GM19452 (cell line): ENCODE measurements around the gene ARHGAP32.
"Not testable (repeated sequence)": the region's sequence is repeated elsewhere in the genome, so short reads cannot be mapped to it uniquely, and the experiment has no call there.

Experiments
- ATAC-seq: cut with Tn5 transposase; IDR thresholded peaks from one replicate; pipeline ENCODE4 v1.9.1; 2021; ENCODE audit not compliant: unreplicated experiment

Gene ARHGAP32

DNA sequence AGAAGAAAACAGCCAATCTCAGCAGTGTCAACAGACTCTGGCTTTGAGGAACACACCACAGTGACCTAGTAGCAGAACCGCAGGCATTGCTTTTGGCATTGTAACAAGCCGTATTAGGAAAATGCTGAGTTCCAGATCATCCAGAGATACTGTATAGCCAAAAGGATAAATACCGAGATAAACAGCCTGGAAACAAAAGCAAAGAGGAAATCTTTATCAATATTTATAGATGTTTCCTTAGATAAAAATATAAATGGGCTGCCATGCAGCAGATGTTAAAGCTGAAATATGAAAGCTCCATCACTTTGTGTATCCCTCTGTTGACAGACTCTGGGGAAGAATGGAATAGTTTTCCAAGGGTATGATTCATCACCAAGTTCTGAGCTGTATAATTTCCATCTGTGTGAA is 150.5 kb downstream of the ARHGAP32 start:
- ATAC-seq: no peak

DNA sequence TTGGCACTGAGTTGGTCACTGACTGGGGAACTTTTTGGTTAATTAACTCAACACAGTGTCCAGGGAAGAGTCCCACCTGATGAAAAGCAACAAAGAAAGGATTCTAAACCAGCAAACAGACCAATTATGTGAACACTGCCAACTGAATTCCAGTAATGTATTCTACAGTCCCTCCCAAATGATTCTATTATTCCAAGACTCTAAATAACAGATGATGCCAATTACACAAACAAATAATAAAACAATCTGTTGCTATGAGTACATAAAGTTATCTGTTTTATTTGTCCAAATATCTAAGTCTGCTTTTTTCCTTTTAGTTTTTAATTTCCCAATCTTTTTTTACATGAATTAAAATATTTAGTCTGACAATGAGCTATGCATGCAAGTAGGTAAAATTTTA is 151.2 kb downstream of the ARHGAP32 start:
- ATAC-seq: no peak

GRCh38 chr11:129035244-129035643 is 156.9 kb downstream of the ARHGAP32 start:
- no peak for ATAC-seq

DNA sequence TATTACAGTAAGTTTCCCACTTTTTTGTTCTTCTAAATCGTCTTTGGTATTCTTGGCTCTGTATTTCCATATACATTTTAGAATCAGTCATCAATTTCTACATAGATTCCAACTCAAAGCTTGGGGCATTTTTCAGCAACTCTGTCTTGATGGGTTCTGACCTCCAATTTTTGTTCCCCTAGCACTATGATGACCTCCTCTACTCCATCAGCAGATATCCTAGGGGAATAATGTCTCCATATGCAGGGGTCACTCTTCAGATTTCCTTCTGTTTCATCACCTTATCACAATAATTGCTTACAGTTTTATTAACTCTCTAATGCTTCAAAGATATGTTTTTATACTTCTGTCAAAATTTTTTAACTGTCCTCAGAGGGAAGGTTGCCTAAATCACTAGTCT is 158.1 kb downstream of the ARHGAP32 start:
- no peak for ATAC-seq

DNA sequence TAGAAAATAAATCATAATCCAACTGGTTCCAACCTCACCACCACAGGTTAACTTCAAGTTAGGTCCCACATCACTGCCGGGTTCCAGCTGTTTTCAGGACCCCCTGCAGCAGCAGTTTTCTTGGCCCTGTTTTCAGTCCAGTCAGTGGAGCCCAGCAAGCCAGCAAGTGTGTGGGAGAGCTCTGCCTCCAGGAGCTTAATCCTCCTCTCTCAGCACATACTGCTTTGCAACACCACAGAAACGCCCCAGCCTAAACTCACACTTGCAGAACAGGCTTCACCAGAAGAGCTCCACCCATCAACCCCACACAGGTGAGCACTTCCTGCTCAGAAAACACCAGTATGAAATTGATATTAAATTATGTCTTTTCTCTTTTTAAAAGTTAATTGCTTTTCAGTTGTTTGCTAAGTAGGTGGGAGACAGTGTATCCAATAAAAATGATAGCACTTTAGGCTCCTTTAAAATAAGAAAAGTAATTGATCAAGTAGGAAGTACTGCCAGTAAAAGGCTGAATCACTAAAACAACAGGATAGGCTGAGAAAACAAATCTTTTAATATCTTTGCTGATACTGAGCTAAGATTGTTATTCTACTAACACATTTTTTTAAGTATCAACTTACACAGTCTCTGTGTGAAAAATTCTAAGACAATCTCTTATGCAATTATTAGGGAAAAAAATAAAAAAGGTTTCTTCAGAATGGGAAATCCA is 168.0 kb downstream of the ARHGAP32 start:
- no peak for ATAC-seq

DNA sequence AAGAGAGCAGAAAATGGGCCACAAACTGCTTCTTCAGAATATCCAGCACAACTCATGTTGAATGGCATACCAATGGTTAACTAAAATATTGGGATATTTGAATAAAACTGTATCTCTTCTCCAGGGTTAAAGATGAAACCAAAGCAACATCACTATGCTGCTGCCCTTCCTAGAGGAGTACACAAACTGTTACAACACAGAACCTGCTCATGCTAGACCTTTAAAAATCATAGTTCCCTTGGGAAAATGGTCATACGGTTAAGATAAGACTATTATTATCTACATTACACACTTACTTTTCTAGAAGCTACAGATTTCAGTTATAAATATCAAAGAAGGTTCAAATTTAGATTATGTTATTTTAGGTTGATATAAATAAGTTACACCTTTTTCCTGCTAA is 170.8 kb downstream of the ARHGAP32 start:
- ATAC-seq: no peak

DNA sequence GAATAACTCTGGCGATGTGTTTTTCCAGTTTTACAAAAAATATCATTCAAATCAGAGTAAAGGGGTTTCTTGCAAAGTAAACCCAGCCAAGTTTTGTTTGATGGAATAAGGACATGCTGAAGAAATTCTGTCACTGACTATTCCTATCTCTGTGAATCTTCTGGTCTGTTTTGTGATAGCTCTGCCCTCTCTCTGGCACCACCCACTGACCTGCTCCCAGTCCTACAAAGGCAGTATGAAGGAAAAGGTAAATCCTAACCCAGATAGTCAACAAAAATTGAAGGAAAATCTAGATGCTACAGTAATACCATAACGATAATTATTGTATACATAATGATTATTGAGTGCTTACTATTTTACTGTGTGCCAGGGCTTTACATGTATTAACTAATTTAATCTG is 173.1 kb downstream of the ARHGAP32 start:
- no peak for ATAC-seq

GRCh38 chr11:129018126-129018525 is 174.0 kb downstream of the ARHGAP32 start:
- no peak for ATAC-seq

DNA sequence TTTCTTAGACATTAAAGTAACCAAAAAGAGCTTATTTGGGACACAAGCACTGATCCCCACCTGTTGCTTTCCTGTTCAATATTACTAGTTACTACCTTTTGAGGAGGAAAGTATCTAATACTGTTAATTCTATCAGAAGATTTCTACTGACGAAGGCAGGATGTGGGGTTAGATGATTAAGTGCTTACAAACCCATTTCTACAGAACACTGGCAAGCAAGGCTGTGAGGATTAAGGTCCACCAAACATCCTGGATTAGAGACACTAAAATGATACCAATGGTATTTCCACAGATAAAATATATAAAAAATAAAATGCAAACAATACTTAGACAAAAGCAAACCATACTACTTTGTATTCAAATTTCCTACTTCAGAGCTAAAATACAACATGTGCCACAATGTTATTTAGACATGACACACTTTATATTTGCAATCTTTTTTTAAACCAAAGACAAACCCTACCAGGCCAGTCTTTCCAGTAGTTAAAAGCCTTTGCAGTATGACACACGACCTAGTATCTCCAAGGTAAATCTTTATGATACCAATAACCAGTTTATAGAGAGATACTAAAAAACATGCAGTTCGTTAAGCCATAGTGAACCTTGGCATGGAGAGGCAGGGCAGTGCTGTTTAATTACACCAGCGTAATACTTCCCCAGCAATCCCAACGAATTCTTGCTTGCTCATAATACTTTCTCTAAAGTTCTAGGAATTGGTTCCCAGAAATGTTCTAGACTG is 178.2 kb downstream of the ARHGAP32 start:
- no peak for ATAC-seq

GRCh38 chr11:129012880-129013279 is 179.2 kb downstream of the ARHGAP32 start:
- no peak for ATAC-seq

DNA sequence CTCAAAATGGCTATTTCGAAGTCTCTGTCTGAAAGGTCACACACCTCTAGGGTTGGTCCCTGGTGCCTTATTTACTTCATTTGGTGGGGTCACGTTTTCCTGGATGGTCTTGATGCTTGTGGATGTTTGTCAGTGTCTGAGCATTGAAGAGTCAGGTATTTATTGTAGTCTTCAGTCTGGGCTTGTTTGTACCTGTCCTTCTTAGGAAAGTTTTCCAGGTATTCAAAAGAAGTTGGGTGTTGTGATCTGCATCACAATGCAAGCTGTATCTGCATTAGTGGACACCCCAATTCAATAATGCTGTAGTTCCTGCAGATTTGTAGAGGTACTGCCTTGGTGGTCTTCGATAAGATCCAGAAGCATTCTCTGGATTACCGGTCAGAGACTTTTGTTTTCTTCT is 186.0 kb downstream of the ARHGAP32 start:
- ATAC-seq: no peak

DNA sequence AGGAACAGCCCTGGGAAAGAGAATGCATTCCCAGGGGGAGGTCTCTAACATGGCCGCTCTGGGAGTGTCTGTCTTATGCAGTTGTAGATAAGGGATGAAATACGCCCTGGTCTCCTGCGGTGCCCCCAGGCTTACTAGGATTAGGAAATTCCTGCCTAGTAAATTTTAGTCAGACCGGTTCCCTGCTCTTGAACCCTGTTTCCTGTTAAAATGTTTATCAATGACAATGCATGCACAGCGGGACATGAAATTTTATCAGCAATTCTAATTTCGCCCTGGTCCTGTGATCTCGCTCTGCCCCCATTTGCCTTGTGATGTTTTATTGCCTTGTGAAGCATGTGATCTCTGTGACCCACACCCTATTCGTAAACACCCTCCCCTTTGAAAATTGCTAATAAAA is 193.0 kb downstream of the ARHGAP32 start:
- ATAC-seq: not testable (repeated sequence)

GRCh38 chr11:128988242-128988970 is 203.7 kb downstream of the ARHGAP32 start:
- no peak for ATAC-seq

DNA sequence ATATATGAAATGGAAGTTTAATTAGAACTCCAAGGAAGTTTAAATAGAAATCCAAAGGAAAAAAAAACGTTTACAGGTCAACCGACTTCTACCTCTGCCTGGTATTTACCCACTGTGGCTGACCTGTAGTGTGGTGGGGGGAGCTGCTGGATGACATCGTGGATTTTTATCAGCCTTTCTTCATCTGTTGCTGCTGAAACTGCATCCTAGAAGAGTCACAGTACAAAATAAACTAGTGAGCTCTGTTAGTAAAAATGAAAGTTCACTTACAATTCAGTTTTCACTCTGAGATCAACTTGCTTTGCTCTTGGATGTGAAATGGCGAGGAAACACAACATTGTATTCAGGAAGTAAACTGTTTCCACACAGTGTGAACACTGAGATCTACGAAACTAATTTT is 206.2 kb downstream of the ARHGAP32 start:
- ATAC-seq: no peak

DNA sequence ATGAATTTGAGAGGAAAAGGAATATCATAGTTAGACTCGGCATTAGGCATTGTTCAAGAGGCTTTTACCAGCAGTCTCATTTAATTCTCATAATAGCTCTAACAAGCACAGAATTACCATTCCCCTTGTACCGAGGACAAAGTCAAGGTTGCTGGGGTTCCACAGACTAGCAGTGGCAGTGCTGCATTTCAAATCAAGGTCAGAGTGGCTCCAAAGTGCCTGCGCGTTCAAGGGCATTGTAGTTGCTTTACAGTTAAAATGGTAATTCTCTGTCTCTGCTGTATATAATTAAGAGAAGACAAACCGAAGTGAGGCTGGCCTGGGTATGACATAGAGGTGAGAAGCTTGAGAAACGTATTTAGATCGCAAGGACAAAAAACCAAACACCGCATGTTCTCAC is 209.1 kb downstream of the ARHGAP32 start:
- ATAC-seq: no peak

- ATAC-seq: no peak
Observed at GRCh38 chr11:128981254-128981653, 210.9 kb downstream of the ARHGAP32 start.

DNA sequence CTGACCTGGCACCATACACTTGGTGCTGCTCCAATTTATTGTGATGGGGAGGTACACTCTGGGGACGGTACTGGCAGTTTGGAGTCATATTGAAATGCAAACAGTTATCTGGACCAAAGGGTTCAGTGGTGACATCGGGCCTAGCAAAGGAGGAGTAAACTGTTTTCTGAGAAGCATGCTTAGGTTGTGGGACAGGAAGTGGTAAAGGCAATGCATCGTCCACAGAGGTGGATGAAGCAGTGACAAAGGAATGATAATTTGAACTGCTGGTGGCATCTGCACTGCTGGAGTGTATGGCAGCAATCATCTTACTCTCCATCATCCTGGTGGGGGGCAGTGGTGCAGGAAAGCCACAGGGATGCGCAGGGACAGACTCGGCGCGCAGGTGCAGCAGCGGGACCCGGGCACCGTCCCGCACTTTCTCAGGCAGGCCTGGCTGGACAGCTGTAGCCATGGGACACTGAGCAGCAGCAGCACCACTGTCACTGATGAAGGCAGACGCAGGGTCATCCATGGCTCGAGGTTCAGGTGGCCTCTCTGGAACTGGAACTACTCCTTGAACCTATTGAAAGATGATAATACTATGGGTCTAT is 221.4 kb downstream of the ARHGAP32 start:
- ATAC-seq: no peak

- no peak for ATAC-seq
Observed at GRCh38 chr11:128968916-128969315, 223.2 kb downstream of the ARHGAP32 start.

DNA sequence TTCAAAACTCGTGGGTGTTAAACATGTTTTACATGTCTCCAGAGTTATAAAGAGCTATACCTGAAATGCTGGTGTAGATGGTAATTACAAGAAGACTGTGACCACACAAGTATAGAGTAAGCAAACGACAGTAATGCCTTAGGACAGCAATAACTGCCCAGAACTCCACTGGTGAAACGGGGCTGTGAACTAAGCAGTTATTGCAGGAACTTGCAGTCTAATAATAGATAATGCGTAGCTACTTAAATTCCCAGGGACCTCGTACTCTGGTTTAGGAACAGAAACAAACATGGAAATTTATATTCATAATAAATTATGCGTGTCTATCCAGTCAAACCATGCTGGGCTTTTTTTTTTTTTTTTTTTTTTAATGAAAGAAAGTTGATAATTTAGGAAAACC is 224.5 kb downstream of the ARHGAP32 start:
- no peak for ATAC-seq

GRCh38 chr11:128965485-128965884 is 226.6 kb downstream of the ARHGAP32 start:
- ATAC-seq: peak; percentile 91

- ATAC-seq: no peak
Observed at GRCh38 chr11:128964463-128964930, 227.6 kb downstream of the ARHGAP32 start.
